Endothelial cell (in vitro differentiated cells): ENCODE results near the gene UGT1A8. TPM values are rescaled to one million over a fixed set of nuclear protein-coding genes. Genes with fewer than 3 reads are reported as not detected.
"Not testable (repeated sequence)": the region's sequence is repeated elsewhere in the genome, so short reads cannot be mapped to it uniquely, and the experiment has no call there.

Experiments
- DNase-seq: peaks from one replicate; pipeline ENCODE4 v3.0.0; 2021; ENCODE audit warnings: low spot score
- H3K27ac Mint-ChIP-seq: one replicate; pipeline ENCODE4 v1.8.0; 2021; ENCODE audit warnings: mixed read lengths, inconsistent platforms; ENCODE audit not compliant: unreplicated experiment
- H3K27me3 Mint-ChIP-seq: one replicate; pipeline ENCODE4 v1.8.0; 2021; ENCODE audit warnings: mild to moderate bottlenecking, moderate library complexity, mixed read lengths, inconsistent platforms; ENCODE audit not compliant: unreplicated experiment
- H3K36me3 Mint-ChIP-seq: one replicate; pipeline ENCODE4 v1.8.0; 2021; ENCODE audit warnings: mild to moderate bottlenecking, low read depth, mixed read lengths, inconsistent platforms; ENCODE audit not compliant: unreplicated experiment
- H3K4me1 Mint-ChIP-seq: one replicate; pipeline ENCODE4 v1.8.0; 2021; ENCODE audit warnings: mild to moderate bottlenecking, mixed read lengths, inconsistent platforms; ENCODE audit not compliant: unreplicated experiment
- H3K4me3 Mint-ChIP-seq: one replicate; pipeline ENCODE4 v1.8.0; 2021; ENCODE audit warnings: mild to moderate bottlenecking, mixed read lengths, inconsistent platforms; ENCODE audit not compliant: unreplicated experiment
- H3K9me3 Mint-ChIP-seq: one replicate; pipeline ENCODE4 v1.8.0; 2021; ENCODE audit warnings: mixed read lengths, inconsistent platforms; ENCODE audit not compliant: unreplicated experiment
- total RNA-seq: library from RNA; stranded (reverse); fragmentation: NEBNext Ultra II Directional; extraction: Animal tissue kit (Norgen Biotek cat#: 25700); gene quantifications from one replicate; pipeline ENCODE4 v1.2.1, GENCODE V29; 2021; ENCODE audit not compliant: unreplicated experiment
- TF ChIP-seq, protein P1 (sequence below): fragments of 200-600 bp; sonication (generic); IDR thresholded peaks from one replicate; pipeline ENCODE4 v1.5.0; 2021; ENCODE audit warnings: antibody characterized with exemption; ENCODE audit not compliant: unreplicated experiment

Gene UGT1A8
- total RNA-seq, 1 donor from 2014 or later: not detected

DNA sequence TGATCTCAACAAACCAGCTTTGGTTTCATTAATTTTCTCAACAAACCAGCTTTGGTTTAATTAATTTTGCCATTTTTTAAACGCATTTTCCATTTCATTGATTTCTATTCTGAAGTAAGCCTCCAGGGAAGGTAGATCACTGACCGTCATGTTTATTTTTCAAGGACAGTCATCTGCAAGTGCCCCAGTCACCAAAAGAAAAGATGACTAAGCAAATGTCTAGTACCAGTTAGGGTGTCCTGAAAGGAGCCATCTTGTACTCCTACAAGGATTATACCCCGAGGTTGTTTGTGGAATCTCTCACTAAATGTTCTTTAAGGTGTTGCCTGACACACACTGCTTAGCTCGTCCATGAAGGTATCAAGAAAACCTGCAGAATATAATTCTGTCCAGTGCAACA is 6.1 kb upstream of the UGT1A8 start:
- Mint-ChIP-seq H3K36me3 (no peaks in the 10 kb centered on the region), H3K4me3 (no peak overlapping the region), H3K27me3 (peaks cover under 1% of the 10 kb centered on the region), H3K9me3 (no peaks in the 10 kb centered on the region), H3K27ac (no peak overlapping the region), H3K4me1 (no peaks in the 10 kb centered on the region)
- DNase-seq: no peak
- TF ChIP-seq, protein P1, sequence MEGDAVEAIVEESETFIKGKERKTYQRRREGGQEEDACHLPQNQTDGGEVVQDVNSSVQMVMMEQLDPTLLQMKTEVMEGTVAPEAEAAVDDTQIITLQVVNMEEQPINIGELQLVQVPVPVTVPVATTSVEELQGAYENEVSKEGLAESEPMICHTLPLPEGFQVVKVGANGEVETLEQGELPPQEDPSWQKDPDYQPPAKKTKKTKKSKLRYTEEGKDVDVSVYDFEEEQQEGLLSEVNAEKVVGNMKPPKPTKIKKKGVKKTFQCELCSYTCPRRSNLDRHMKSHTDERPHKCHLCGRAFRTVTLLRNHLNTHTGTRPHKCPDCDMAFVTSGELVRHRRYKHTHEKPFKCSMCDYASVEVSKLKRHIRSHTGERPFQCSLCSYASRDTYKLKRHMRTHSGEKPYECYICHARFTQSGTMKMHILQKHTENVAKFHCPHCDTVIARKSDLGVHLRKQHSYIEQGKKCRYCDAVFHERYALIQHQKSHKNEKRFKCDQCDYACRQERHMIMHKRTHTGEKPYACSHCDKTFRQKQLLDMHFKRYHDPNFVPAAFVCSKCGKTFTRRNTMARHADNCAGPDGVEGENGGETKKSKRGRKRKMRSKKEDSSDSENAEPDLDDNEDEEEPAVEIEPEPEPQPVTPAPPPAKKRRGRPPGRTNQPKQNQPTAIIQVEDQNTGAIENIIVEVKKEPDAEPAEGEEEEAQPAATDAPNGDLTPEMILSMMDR: no peak

DNA sequence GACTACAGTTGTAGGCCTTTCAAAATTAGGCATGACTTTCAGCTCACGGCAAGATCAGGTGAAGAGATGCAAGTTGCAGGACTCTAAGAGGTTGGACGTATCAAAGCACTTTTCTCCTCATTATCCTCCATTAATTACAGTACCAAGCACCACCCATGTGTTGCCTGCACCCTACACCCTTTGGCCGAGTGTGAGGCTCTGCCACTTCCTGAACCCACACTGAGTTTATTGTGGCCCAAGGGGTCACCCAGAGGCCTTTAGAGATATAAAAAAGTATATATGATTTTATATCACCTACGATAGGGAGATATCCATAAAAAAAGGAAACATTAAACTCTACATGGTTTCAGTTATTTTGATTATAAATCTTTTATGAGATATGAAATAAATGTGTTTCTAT is 2.8 kb downstream of the UGT1A8 start:
- H3K27me3 Mint-ChIP-seq: peaks cover 4% of the 10 kb centered on the region
- no peak for DNase-seq
- no peak overlapping the region for H3K27ac Mint-ChIP-seq
- no peak overlapping the region for H3K4me3 Mint-ChIP-seq
- H3K9me3 Mint-ChIP-seq: no peaks in the 10 kb centered on the region
- no peaks in the 10 kb centered on the region for H3K36me3 Mint-ChIP-seq
- TF ChIP-seq, protein P1: no peak
- no peaks in the 10 kb centered on the region for H3K4me1 Mint-ChIP-seq

DNA sequence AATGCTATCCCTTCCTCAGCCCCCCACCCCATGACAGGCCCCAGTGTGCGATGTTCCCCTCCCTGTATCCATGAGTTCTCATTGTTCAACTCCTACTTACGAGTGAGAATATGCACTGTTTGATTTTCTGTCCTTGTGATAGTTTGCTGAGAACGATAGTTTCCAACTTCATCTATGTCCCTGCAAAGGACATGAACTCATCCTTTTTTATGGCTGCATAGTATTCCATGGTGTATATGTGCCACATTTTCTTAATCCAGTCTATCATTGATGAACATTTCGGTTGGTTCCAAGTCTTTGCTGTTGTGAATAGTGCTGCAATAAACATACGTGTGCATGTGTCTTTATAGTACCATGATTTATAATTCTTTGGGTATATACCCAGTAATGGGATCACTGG is 4.4 kb downstream of the UGT1A8 start:
- H3K9me3 Mint-ChIP-seq, H3K36me3 Mint-ChIP-seq, H3K4me3 Mint-ChIP-seq, H3K4me1 Mint-ChIP-seq, H3K27ac Mint-ChIP-seq, DNase-seq, H3K27me3 Mint-ChIP-seq: not testable (repeated sequence)

DNA sequence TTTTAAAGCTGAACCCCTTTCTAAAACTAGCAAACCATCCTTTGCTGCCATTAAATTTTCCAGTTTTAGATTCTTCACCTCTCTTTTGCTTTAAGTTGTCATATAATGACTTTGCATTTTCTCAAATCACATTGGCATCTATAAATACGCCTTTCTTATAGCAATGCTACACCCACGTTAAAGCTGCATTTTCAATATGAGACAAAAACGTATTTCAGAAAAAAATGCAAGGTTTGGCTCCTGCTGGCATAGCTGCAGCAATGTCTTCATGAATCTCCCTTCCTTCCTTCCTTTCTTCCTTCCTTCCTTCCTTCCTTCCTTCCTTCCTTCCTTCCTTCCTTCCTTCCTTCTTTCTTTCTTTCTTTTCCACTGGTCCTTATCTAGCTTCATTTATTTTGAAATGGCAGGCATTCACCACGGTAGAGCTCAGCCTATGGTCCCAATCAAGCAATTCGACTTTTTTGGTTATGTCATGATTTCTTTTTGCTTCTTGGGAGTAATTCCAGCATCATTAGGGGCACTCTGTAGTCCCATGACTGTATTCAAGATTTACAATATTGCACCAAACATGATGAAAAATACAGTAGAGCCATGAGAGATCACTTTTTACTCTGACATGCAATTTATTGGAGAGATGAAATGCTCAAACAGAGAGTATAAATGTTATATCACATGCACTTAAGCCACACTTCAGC is 10.0 kb downstream of the UGT1A8 start:
- TF ChIP-seq, protein P1: no peak

DNA sequence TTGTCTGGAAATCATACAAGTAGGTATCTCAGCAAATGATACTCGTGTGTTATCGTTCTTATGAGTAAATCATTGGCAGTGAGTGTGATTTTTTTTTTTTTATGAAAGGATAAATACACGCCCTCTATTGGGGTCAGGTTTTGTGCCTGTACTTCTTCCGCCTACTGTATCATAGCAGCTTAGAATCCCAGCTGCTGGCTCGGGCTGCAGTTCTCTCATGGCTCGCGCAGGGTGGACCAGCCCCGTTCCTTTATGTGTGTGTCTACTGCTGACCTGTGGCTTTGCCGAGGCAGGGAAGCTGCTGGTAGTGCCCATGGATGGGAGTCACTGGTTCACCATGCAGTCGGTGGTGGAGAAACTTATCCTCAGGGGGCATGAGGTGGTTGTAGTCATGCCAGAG is 18.9 kb downstream of the UGT1A8 start, which contains the start of gene UGT1A10:
TSS of gene UGT1A10 (plus strand) at position 143 of the 400 bp plus-strand sequence. CDS start at position 218, 75 bp downstream.
- not testable (repeated sequence) for H3K27me3 Mint-ChIP-seq, H3K4me1 Mint-ChIP-seq, H3K4me3 Mint-ChIP-seq, H3K27ac Mint-ChIP-seq, H3K9me3 Mint-ChIP-seq, H3K36me3 Mint-ChIP-seq, DNase-seq

More for the DNA sequence above, 10.0 kb downstream of the UGT1A8 start:
- H3K36me3 Mint-ChIP-seq: no peaks in the 10 kb centered on the region
- no peak overlapping the region for H3K4me3 Mint-ChIP-seq
- H3K4me1 Mint-ChIP-seq: no peaks in the 10 kb centered on the region
- no peak for DNase-seq
- H3K27ac Mint-ChIP-seq: no peak overlapping the region
- no peaks in the 10 kb centered on the region for H3K9me3 Mint-ChIP-seq
- H3K27me3 Mint-ChIP-seq: peaks cover 1% of the 10 kb centered on the region

DNA sequence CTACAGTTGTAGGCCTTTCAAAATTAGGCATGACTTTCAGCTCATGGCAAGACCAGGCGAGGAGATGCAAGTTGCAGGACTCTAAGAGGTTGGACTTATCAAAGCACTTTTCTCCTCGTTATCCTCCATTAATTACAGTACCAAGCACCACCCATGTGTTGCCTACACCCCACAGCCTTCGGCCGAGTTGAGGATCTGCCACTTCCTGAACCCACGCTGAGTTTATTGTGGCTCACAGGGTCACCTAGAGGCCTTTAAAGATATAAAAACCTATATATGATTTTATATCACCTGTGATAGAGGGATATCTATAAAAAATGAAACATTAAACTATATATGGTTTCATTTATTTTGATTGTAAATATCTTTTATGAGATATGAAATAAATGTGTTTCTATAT is 21.4 kb downstream of the UGT1A8 start:
- TF ChIP-seq, protein P1: no peak
- Mint-ChIP-seq H3K27me3 (peaks cover 2% of the 10 kb centered on the region), H3K4me1 (no peaks in the 10 kb centered on the region), H3K9me3 (no peaks in the 10 kb centered on the region), H3K36me3 (no peaks in the 10 kb centered on the region), H3K4me3 (no peak overlapping the region), H3K27ac (no peak overlapping the region)
- no peak for DNase-seq
